DMS 273 (cell line): Measurements from ENCODE around the gene ATXN1.

Source experiments
- DNase-seq: peaks from one replicate; lab custom pipeline; 2025; ENCODE audit not compliant: unreplicated experiment; lab: John Stamatoyannopoulos, UW

ATXN1 gene

GRCh38 chr6:16591396-16592222 is 169.7 kb downstream of the ATXN1 start:
- DNase-seq = no peak

- DNase-seq = no peak
Observed at GRCh38 chr6:16585805-16586204, 175.5 kb downstream of the ATXN1 start.

GRCh38 chr6:16583144-16583762 is 178.0 kb downstream of the ATXN1 start:
- DNase-seq = peak; percentile 18

GRCh38 chr6:16582446-16583143 is 178.7 kb downstream of the ATXN1 start:
- no peak for DNase-seq

GRCh38 chr6:16578695-16579285 is 182.5 kb downstream of the ATXN1 start:
- DNase-seq = no peak

GRCh38 chr6:16576451-16577368 is 184.6 kb downstream of the ATXN1 start:
- peak; percentile 14 for DNase-seq

GRCh38 chr6:16575655-16576054 is 185.6 kb downstream of the ATXN1 start:
- no peak for DNase-seq

GRCh38 chr6:16572943-16573342 is 188.3 kb downstream of the ATXN1 start:
- DNase-seq = no peak

GRCh38 chr6:16572317-16572716 is 188.9 kb downstream of the ATXN1 start:
- DNase-seq = no peak

- DNase-seq = no peak
Observed at GRCh38 chr6:16570946-16571345, 190.3 kb downstream of the ATXN1 start.

- DNase-seq = no peak
Observed at GRCh38 chr6:16570221-16570553, 191.1 kb downstream of the ATXN1 start.

- no peak for DNase-seq
Observed at GRCh38 chr6:16568128-16568527, 193.1 kb downstream of the ATXN1 start.

- no peak for DNase-seq
Observed at GRCh38 chr6:16567071-16567470, 194.2 kb downstream of the ATXN1 start.

GRCh38 chr6:16564436-16564835 is 196.8 kb downstream of the ATXN1 start:
- no peak for DNase-seq

- DNase-seq = no peak
Observed at GRCh38 chr6:16563628-16564240, 197.5 kb downstream of the ATXN1 start.

- DNase-seq = no peak
Observed at GRCh38 chr6:16562498-16562897, 198.8 kb downstream of the ATXN1 start.

GRCh38 chr6:16559071-16559470 is 202.2 kb downstream of the ATXN1 start:
- DNase-seq = no peak

- DNase-seq = no peak
Observed at GRCh38 chr6:16555550-16555949, 205.7 kb downstream of the ATXN1 start.

GRCh38 chr6:16553531-16553930 is 207.7 kb downstream of the ATXN1 start:
- DNase-seq = no peak

GRCh38 chr6:16551466-16551865 is 209.8 kb downstream of the ATXN1 start:
- no peak for DNase-seq
